ENCODE measurements around the gene SCUBE3. TPM values are rescaled to one million over a fixed set of nuclear protein-coding genes. Genes with fewer than 3 reads are reported as not detected.
A peak's percentile ranks its signal among the peaks of the same experiment; 100 is the strongest.

SCUBE3 gene
- total and polyA plus RNA-seq, 12 donors, result 1.2 to 18.8 (median 8.4) TPM

GRCh38 chr6:35267446-35267845, 53.7 kb downstream of the SCUBE3 start:
- H3K9me3 ChIP-seq, result no peaks in the 10 kb centered on the region
- H3K4me3 ChIP-seq, result no peak overlapping the region
- peaks cover 0 to 18% (median 0%) of the 10 kb centered on the region in 9 donors for H3K36me3 ChIP-seq
- no peaks in the 10 kb centered on the region for H3K27me3 ChIP-seq
- 63 to 65% methylated on average over 8 of the region's 8 CpGs for WGBS, 2 donors
- intact Hi-C loops (cut with DNase I), result no loop called here
- TF ChIP-seq CTCF (IDR thresholded peaks at IDR 0.05), result no peak
- DNase-seq (no peak), ATAC-seq (peak in 3 of 8 donors; percentile 9 to 26 (median 13))
- peaks cover 7 to 65% (median 25%) of the 10 kb centered on the region in 9 donors for H3K4me1 ChIP-seq
- peak overlapping the region in 1 of 10 donors; percentile 27 for H3K27ac ChIP-seq

GRCh38 chr6:35267897-35268296, 54.1 kb downstream of the SCUBE3 start:
- intact Hi-C loops (cut with DNase I), result no loop called here
- WGBS, 2 donors, result 58 to 59% methylated on average over 2 of the region's 2 CpGs

GRCh38 chr6:35272005-35272404, 58.2 kb downstream of the SCUBE3 start:
- ATAC-seq, result no peak
- Histone ChIP-seq H3K4me3 (no peak overlapping the region), H3K9me3 (no peaks in the 10 kb centered on the region), H3K4me1 (peaks cover 8 to 45% (median 23%) of the 10 kb centered on the region in 9 donors), H3K27ac (no peak overlapping the region), H3K36me3 (peaks cover 0 to 24% (median 0%) of the 10 kb centered on the region in 9 donors), H3K27me3 (no peaks in the 10 kb centered on the region)
- 95 to 96% methylated on average over 2 of the region's 2 CpGs for WGBS, 2 donors
- intact Hi-C loops (cut with DNase I), result no loop called here
- no peak for DNase-seq
- no peak for TF ChIP-seq CTCF (IDR thresholded peaks at IDR 0.05)

More at GRCh38 chr6:35267897-35268296, 54.1 kb downstream of the SCUBE3 start:
- Histone ChIP-seq H3K27me3 (no peaks in the 10 kb centered on the region), H3K9me3 (no peaks in the 10 kb centered on the region), H3K4me1 (peaks cover 7 to 60% (median 25%) of the 10 kb centered on the region in 9 donors), H3K27ac (peak overlapping the region in 1 of 10 donors; percentile 27), H3K36me3 (peaks cover 0 to 22% (median 0%) of the 10 kb centered on the region in 9 donors), H3K4me3 (no peak overlapping the region)
- TF ChIP-seq CTCF (IDR thresholded peaks at IDR 0.05), result no peak
- ATAC-seq (no peak), DNase-seq (no peak)

GRCh38 chr6:35273822-35274559, 60.2 kb downstream of the SCUBE3 start:
- Histone ChIP-seq H3K27ac (peak overlapping the region in 4 of 10 donors; percentile 46 to 72 (median 66)), H3K4me1 (peaks cover 7 to 32% (median 21%) of the 10 kb centered on the region in 9 donors), H3K9me3 (no peaks in the 10 kb centered on the region), H3K27me3 (no peaks in the 10 kb centered on the region), H3K4me3 (no peak overlapping the region), H3K36me3 (peaks cover 0 to 24% (median 0%) of the 10 kb centered on the region in 9 donors)
- no peak for DNase-seq
- 83 to 90% methylated on average over 4 of the region's 4 CpGs for WGBS, 2 donors
- no peak for TF ChIP-seq CTCF (IDR thresholded peaks at IDR 0.05)
- peak in 1 of 8 donors; percentile 57 for ATAC-seq
- intact Hi-C loops (cut with DNase I), result no loop called here
